CD4-positive, alpha-beta T cell treated with Interleukin-17A for 1 hour (primary cell): ENCODE measurements around the gene FBLN1.

Experiments used
- DNase-seq: peaks from one replicate; pipeline ENCODE4 v3.0.0-alpha.2; 2020

Gene FBLN1

DNA sequence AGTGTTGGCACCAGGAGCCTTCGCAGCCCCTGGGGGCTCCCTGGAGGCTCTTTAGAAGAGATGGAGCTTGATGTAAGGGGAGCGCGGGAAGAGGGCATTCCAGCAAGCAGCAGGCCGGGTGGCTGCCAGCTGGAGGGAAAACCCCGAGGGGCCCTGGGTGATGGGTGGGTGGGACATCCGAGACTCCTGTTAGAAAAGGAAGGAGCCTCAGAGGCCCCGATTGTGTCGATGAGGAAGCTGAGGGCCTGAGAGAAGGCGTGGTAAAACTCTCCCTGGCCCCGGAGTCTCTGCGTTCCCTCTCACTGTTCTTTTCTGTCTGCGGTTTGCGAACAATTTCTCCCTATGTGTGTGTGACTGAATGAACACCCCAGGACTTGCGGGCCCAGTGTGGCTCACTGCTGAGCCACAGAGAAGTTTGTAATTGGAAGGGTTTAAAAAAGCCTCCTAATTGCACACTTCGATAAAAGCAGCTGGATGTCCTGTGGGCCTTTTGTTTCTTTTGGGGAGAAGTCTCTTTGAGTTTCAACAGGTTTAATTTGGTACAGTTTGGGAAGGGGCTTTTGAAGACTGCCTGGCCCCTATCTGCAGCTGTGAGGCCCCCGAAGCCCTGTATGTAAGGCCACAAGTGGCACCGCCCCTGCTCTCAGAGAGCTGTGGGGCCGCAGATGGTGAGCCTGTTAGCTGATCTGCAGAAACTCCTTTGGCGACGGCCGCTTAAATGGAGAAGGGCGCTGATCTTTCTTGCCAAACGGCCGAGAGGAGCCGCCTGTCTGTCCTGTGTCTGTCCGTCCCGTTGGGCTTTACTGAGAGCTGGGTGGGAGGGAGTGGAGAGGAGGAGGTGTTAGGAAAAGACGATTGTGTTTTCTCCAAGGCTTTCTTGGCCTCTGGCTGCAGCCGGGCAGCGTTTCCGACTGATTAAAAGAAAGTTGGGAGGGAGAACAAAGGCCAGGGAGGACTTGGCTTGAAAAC, 2.0 kb downstream of the FBLN1 start:
- DNase-seq = peak; percentile 4

DNA sequence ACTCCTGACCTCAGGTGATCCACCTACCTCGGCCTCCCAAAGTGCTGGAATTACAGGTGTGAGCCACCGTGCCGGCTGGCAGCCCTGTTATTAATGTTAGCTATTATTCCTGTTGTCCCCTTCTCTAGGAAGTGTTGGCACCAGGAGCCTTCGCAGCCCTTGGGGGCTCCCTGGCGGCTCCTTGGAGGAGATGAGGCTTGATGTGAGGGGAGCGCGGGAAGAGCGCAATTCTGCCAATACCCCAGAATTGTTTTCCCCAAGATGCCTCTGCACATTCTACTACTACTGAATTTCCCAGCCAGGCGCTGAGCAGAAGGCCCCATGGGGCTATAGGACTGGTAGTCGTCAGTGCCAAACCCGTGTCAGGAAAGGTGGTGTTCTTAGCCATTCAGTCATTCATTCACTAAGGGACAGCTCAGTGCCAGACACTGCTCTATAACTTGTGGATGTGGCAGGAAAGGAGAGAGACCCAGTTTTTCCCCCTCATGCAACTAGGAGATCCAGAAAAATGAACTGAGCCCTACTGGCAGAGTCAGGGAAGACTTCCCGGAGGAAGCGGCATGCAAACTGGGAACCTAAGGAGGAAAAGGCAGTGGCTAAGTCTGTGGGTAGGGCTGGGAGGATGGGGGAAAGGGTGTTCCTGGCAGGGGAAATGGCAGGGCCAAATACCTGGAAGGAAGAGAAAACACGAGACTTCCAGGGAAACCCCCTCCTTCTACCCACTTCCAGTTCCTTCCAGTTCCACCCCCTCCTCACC, 3.5 kb downstream of the FBLN1 start:
- no peak for DNase-seq

DNA sequence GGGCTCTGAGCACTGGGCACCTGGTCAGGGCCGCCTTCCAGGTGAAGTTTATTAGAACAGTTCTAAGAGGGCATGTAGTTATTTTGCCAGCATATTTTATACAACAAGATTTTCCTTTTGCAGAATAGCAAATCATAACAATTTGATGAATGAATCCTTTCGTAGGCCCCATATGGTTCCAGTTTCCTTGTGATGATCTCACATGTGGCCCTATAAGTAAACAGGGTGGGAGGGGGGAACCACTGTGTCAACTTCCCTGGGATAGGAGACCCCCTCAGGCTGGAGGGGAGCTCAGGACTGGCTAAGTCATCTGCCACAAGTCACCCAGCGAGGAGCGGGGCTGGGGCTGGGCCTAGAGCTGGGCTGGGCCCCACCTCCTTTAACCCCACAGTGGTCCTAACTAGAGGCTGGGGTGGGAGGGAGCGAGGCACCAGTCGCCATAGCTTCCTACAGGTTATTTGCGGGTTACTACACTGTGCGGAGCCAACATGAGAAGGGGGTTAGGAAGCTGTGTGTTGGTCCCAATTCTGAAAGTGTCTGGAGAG, 4.2 kb downstream of the FBLN1 start:
- no peak for DNase-seq

DNA sequence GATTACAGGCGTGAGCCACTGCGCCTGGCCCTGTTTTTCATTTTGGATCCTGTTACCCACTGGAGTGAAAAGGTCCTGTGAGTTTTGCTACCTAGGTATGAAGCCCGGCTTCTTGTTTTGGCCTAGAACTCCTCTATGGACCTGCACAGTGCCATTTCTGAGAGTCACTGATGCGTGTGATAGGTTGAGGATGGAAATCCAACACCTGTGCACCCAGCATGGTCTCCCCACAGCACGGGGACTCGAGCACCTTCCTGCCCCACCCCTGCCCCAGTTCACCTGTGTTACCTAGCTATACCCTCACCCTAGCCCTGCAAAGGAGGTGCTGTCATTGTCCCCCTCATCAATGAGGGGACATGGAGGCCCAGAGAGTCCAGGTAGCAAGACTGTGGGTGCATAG, 5.1 kb downstream of the FBLN1 start:
- DNase-seq = no peak

DNA sequence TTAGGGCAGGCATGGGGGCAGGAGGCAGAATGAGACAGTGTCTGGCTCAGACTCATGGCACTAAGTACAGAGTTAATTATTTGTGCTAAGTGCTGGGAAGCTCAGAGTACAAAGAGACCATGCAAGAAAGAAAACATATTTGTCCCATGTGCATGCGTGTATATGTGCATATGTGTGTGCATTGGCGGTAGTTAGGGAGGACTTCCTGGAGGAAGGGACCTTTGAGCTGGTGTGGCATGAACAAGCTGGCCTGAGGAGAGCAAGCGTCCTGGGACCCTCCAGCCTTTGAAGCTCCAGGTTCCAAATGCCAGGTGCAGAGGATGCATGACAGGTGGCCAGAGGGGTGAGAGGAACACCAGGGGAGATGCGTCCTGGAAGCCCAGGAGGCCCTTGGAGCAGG, 6.1 kb downstream of the FBLN1 start:
- no peak for DNase-seq

DNA sequence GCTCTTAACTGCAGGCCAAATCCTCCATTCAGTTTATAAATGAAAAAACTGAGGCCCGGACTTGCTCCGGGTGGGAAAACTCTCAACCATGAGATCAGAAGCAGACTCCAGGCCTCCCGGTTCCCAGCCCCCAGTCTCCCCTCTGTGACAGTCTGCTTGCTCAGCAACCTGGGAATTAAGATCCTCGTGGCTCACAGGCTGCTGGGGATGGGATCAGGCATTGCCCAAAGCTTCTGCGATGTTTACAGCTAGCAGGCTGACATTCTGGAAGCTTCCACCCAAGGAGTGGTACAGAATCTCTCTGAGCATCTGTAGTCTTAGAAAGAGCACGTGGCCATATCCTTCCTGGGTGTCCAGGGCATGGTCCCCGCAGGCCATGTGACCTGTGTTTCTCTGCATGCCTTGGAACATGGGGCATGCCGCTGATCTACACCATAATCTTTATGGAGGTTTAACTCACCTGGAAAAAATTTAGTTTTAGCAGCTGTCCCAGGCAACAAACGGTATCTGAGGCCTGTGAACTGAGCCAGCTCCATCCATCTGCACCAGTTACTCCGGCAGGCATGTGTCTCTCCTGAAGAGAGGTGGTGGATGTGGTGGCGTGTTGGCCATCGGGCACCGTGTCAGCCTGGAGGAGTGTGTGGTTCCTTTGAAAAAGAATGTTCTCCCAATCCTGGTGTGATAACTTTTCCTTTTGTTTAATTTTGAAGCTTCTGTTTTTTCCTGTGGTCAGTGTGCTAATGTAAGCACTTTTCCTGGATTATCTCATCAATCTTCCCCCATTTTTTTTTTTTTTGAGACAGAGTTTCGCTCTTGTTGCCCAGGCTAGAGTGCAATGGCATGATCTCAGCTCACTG, 7.9 kb downstream of the FBLN1 start:
- DNase-seq = no peak

DNA sequence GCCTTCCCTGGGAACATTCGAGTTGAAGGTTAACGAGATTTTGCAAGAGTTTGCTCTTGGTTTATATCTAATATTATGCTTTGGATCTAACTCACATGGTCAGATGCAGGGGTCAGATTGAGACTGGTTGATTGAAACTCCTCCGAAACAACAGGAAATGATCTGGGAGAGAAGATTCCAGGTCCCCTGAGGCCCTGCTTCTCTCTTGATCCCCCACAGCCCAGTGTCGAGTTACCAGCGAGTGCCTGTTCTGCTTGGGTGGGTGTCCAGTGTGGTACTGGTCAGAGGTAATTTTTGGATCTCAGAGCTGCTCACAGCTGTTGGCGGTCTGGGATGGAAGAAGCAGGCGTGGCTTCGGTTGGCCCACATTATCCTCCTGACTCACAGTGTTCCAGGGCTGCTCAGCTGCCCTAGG, 9.2 kb downstream of the FBLN1 start:
- no peak for DNase-seq

DNA sequence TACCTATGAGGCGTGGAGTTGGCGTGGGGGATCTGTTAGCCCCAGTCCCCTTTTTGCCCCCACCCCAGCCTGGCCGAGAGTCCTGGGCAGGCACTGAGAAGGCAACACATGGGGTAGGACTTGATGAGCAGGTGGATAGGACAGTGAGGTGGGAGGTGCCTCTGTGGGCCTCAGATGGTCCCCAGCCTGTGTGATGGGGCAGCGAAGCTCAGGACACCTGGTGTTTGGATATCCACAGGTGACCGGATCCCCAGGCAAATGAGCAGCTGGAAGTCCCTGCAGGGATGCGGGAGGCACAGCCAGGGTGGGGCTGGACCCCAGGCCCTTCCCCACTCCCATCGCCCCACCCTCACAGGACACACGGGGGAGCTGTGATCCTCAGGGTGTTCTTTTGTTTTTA, 9.7 kb downstream of the FBLN1 start:
- no peak for DNase-seq

DNA sequence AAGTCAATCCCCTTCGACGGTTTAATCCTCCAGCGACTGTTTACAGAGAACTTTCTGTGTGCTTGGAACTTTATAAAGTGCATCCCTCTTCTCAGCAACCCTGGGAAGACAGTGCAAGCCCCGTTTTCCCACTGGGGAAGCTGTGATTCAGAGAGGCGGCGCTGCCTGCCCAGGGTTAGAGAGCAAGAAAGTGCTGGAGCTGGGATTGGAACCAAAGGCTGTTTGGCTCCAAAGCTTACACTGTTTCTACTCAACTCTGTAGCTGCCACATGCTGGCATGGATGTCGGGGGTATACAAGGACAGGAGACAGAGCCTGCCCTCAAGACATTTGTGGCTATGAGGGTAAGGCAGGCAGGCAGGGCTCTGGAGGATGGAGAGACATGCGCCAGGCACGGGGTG, 13.0 kb downstream of the FBLN1 start:
- DNase-seq = no peak

DNA sequence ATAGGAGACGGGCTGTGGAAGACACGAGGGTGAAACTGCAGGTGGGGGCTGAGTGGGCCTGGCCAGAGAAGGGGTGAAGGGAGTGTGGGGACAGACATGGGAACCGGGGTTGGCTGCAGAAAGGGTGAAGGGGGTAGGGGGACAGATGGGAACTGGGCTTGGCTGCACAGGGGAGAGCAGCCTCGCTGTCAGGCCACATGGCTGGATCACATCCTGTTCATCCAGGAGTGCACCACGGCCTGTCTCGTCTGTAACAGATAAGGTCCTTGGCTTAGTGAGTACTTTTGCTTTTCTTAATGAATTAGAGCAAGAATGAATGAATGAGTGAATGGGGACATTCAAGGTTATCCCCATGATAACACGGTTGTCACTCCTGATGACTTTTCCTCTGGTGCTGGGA, 13.5 kb downstream of the FBLN1 start:
- no peak for DNase-seq

DNA sequence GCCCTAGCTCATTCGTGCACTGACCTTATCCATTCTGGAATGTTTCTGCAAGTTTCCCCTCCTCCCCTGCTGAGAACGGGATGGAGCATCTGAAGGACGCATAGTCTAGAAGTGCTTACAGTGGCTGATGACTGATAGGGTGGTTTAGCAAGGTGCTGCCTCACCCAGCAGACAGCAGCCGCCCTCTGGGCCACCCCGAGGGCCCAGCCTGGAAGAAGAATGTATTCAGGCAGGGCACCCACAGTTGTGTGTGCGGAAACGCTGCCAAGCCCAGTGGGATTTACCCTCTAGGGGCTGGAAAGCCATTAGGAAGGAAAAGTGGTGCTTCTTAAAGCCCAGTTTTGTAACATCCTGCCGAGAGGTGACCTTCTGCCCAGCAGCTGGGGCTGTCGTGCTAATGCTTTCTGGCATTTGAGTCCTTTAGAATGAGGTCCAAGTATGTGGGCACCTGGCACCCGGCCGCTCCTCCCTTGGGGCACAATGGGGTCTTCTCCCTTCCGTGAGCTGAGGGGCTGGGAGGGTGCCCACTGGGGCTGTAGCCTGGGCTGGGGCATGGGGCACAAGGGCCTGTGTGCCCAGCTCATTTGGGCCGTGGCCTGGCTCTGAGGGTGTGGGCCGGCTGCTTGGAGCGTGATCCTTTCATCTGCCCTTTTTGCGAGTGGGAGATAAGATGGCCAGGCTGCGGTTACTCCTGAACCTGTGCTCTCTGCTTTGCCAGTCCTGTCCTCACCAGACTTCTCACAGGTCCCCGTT, 14.4 kb downstream of the FBLN1 start:
- no peak for DNase-seq

DNA sequence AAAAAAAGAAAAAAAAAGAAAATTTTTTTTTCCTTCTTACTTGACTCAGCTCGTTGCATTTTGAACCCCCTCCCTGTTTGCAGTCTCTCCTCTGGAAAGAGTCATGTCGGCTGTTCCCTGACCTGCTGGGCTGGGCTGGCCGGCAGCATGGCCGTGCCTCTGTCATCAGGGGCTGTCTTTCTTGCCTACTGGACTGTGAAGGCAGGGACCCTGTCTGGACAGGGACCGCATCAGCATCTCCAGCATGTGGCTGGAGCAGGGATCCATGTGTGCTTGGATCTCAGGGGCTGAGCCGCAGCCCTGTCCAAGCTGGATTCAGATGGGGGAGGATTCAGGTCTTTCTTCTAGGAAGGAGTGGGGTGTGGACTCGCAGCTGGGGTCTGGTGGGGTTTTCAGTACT, 15.5 kb downstream of the FBLN1 start:
- DNase-seq = no peak

DNA sequence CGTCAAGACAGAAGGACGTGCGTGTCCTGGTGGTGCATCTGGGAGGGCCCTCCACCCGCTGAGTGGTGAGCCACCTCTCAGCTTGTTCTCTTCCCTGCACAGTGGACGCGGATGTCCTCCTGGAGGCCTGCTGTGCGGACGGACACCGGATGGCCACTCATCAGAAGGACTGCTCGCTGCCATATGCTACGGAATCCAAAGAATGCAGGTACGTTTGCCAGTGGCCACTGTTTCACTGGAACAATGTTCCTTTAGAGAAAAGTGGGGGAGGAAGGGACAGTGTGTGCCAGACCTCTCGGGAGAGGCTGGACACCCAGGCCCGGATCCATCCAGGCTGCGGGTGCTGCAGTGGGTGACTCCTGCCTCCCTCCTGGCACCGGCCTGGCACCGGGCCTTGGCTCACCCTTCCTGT, 15.9 kb downstream of the FBLN1 start:
- DNase-seq = no peak

DNA sequence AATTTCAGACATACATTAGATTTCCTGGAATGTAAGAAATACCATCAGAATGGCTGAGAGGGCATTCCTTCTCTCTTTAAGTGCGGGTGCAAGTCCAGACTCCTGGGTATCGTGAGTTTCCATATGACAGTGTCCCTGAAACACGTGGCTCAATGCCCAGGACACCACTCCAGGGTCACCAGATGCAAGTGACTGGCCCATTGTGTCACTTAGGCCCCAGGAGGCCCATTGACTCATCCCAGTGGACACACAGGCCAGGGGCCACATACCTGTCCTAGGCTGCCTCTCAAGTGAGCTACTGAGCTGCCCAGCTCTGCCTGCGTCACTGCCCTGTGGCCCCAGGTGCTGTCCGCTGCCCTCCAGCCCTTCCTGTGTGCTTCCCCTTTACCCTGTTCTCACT, 18.5 kb downstream of the FBLN1 start:
- DNase-seq = no peak

DNA sequence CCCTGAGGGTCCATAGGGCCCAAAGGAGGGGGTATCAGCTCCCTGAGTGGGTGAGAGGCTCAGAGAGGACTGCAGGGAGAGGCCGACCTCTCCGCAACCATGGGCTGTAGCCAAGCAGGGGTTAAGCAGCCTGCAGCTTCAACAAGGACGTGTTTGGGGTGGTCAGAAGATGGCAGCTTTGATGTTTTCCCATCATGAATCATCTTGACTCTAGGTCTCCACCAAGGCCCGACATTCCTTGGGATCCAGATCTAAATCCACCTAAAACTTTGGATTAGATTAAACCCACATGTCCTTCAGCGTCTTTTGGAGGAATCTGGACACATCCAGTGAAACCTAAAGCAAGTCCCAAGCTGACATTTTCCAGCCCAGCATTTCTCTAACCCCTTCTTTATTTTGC, 19.8 kb downstream of the FBLN1 start:
- DNase-seq = no peak

DNA sequence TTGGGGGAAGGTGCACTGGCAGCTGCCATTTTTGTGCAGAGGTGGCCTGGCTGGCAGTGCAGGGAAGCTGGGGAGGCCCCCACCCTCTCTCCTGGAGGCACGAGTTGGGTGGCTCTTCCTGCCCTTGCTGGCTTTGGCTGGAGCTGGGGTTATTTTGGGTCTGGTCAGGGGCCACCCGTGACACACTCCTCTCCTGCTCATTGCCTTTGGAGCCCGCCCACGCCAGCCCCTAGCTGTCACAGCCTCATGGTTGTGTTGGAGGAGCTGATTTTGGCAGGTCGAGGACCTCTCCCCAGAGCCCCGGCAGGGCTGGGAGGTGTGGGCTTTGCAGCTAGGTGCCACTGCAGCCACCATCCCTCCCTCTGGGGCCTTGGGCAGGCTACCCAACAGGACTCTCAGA, 21.5 kb downstream of the FBLN1 start:
- no peak for DNase-seq

DNA sequence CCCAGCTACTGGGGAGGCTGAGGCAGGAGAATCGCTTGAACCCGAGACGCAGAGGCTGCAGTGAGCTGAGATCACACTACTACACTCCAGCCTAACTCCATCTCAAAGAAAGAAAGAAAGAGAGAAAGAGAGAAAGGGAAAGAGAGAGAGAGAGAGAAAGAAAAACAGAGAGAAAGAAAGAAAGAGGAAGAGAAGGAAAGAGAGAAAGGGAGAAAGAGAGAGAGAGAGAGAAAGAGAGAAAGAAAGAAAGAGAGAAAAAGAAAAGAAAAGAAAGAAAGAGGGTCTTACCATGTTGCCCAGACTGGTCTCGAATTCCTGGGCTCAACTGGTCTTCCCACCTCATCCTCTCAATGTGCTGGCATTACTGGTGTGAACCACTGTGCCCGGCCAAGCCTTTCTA, 22.3 kb downstream of the FBLN1 start:
- DNase-seq = no peak

DNA sequence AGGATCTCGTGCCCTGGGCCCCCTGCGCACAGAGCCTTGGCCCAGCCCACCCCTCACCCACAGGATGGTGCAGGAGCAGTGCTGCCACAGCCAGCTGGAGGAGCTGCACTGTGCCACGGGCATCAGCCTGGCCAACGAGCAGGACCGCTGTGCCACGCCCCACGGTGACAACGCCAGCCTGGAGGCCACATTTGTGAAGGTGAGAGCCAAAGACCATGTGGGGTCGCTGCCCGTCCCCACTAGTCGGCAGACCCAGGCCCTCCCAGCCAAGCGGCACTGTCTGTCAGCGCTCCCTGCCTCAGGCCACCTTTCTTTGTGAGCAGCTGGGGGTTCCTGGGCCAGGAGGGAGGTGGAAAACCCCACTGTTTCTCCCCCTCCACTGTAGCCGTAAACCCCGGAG, 22.8 kb downstream of the FBLN1 start:
- DNase-seq = no peak

DNA sequence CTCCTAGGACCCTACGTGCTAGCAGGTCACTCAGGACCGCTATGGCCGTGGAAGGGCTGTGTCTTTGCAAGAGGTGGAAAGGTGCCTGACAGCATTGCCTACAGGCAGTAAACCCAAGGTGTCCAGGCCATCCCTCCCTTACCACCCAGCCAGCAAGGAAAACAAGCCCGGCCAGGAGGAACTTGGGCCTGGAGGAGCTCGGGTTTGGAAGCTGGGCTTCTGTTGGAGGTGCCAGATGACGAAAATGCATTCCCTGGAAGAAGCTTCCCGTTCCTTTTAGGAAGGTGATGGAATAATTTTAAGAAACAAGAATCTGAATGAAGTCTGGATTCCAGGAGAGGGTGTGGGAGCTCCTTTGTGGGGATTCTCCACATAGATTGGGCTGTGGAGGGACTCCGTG, 23.6 kb downstream of the FBLN1 start:
- DNase-seq = no peak

DNA sequence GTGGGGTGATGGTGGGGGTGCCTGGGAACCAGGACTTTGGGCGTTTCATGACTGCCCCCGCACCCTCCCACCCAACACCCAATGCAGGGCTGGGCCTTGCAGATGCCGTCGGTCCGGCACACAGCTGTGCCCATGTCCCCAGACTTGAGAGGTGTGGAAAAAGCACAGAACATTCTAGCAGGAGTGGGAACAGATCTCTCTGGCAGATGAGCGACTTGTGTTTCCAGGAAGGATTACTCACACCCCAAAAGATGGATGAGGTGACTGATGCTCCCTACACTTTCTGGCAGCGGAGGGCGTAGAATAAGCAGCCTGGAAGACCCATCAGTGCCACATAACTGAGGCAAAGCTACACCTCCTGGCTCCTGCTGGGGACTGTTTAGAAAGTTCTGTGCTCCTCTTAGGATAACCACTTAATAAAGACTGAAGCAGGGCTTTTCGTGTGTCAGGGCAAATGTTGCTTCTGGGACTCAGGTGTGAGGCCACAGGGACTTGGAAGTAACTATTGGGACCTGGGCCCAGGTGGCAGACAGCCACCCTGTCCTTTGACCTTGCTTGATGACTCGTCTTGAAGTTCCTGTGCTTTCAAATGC, 24.2 kb downstream of the FBLN1 start:
- no peak for DNase-seq

DNA sequence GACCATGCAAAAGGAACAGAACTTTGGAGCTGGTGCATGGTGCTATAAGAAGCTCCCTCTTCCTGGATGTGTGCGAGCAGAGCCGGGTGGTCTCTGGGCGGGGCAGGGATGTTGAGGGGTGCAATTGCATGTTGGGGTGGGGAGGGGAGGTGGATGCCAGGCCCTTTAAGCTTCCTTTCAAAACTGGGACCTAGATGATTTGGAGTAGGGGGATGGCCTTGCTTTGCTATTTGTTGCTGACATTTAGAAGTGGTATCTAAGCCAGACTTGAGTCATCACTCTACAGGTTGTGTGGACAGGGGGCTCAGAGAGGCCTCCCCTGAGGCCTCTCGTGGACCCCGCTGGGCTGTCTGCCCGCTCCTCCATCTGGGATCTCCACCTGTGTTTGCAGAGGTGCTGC, 24.8 kb downstream of the FBLN1 start:
- no peak for DNase-seq

DNA sequence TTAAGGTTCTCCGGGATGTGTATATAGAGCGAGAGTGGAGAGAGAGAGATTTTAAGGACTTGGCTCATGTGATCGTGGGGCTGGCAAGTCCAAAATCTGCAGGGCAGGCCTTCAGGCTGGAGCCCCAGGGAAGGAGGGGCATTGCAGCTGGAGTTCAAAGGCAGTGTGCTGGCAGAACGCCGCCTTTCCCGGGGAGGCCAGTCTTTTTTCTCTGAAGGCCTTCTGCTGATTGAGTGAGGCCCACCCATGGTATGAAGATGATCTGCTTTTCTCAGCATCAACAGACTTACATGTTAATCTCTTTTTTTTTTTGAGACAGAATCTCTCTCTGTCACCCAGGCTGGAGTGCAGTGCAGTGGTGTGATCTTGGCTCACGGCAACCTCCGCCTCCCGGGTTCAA, 25.4 kb downstream of the FBLN1 start:
- DNase-seq = no peak
